MCF 10A (cell line): ENCODE results near the gene BBS1. TPM values are rescaled to one million over a fixed set of nuclear protein-coding genes. Genes with fewer than 3 reads are reported as not detected.
A peak's percentile ranks its signal among the peaks of the same experiment; 100 is the strongest.

Experiments
- BruUV-seq: library from RNA; stranded (reverse); fragments of 400-500 nt; replicated peaks from 2 replicates; lab custom pipeline; 2021; lab: Mats Ljungman, UMichigan
- CTCF ChIA-PET: fragments of 300-600 bp; sonication (Branson Sonifier 250); formaldehyde crosslinking; extraction: SDS; loops from one replicate; lab custom pipeline; 2021; ENCODE audit warnings: antibody characterized with exemption, inconsistent platforms; lab: Yijun Ruan, JAX
- POLR2A ChIA-PET: fragments of 300-600, 350-650 bp; sonication (Branson Sonifier 250); formaldehyde crosslinking; extraction: SDS; loops from one replicate; lab custom pipeline; 2020; ENCODE audit warnings: antibody characterized with exemption, inconsistent platforms; lab: Yijun Ruan, JAX
- DNase-seq: peaks from one replicate; pipeline ENCODE4 v3.0.0-alpha.2; 2018; ENCODE audit not compliant: unreplicated experiment
- H3K27ac Mint-ChIP-seq: one replicate; pipeline ENCODE4 v1.8.0; 2022; ENCODE audit warnings: mild to moderate bottlenecking, low read depth, mixed read lengths; ENCODE audit not compliant: unreplicated experiment
- H3K27me3 Mint-ChIP-seq: one replicate; pipeline ENCODE4 v1.8.0; 2022; ENCODE audit warnings: mixed read lengths; ENCODE audit not compliant: insufficient read depth, unreplicated experiment
- H3K36me3 Mint-ChIP-seq: one replicate; pipeline ENCODE4 v1.8.0; 2022; ENCODE audit warnings: mild to moderate bottlenecking, moderate library complexity, mixed read lengths; ENCODE audit not compliant: insufficient read depth, unreplicated experiment
- H3K4me1 Mint-ChIP-seq: one replicate; pipeline ENCODE4 v1.8.0; 2022; ENCODE audit warnings: mixed read lengths; ENCODE audit not compliant: insufficient read depth, unreplicated experiment
- H3K4me3 Mint-ChIP-seq: one replicate; pipeline ENCODE4 v1.8.0; 2022; ENCODE audit warnings: mild to moderate bottlenecking, moderate library complexity, mixed read lengths; ENCODE audit not compliant: unreplicated experiment
- H3K9me3 Mint-ChIP-seq: one replicate; pipeline ENCODE4 v1.8.0; 2022; ENCODE audit warnings: mixed read lengths; ENCODE audit not compliant: unreplicated experiment
- CTCF ChIP-seq: fragments of 200-600 bp; IDR thresholded peaks from one replicate; pipeline ENCODE4 v1.8.0; 2022; ENCODE audit warnings: antibody characterized with exemption, mild to moderate bottlenecking; ENCODE audit not compliant: unreplicated experiment
- intact Hi-C: fragments of 100-400 bp; cut with micrococcal nuclease; formaldehyde crosslinking; loops from 2 replicates; pipeline ENCODE4 v1.14.1; 2022
- total RNA-seq: library from RNA; stranded (reverse); gene quantifications from 2 replicates; pipeline ENCODE4 v1.2.3, GENCODE V29; 2022

The BBS1 gene
- total RNA-seq, 1 experiment from 2014 or later, result 31.7 TPM

DNA sequence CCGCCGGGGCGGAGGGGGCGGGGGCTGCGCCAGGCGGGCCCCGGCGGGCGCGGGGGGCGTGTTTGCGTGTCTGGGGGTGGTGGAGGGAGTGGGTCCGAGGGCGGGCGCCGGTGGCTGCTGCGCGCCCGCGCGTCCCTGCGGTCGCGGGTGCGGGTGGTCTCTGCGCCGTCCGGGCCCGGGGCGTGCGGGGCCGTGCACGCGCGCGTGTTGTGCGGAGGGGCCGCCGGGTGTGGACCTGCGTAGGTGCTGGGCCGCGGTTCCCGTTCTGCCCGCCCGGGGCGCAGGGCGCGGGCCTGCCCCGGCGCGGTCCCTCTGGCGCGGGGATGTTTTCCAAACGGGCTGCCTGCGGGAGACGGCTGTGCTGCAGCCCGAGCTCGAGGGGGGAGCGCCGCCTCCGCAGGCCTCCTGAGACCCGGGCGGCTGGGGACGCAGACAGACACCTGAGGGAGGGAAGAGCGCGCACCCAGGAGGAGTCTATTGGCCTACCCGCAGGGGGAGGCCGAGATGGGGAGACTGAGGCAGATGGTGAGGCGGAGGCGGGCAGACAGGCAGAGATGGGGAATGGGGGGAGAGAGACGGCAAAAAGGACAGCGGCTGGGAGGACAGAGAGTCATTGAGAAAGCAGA is 43.3 kb upstream of the BBS1 start:
- intact Hi-C loops, result no loop called here
- ChIA-PET POLR2A (interaction anchor here (0.7 to 5.3 kb wide), 9 partner anchors 9 to 149 kb away, joined by 3 to 65 read pairs (median 4); partner anchors contain the start of genes BBS1, DPP3, MRPL11 and RBM14), CTCF (interaction anchor here (1.0 to 1.5 kb wide), 2 partner anchors 28 to 37 kb away, joined by 3 to 6 read pairs; partner anchors contain the start of gene MRPL11)
- H3K9me3 Mint-ChIP-seq, result no peaks in the 10 kb centered on the region
- peak; percentile 25 for DNase-seq
- no TSS peak for BruUV-seq
- peaks cover 10% of the 10 kb centered on the region for H3K36me3 Mint-ChIP-seq
- H3K4me1 Mint-ChIP-seq, result no peaks in the 10 kb centered on the region
- H3K4me3 Mint-ChIP-seq, result peak overlapping the region; percentile 75
- peak; percentile 22 for TF ChIP-seq CTCF
- H3K27ac Mint-ChIP-seq, result peak overlapping the region; percentile 5
- no peaks in the 10 kb centered on the region for H3K27me3 Mint-ChIP-seq

GRCh38 chr11:66467756-66468155 is 42.7 kb upstream of the BBS1 start:
- DNase-seq, result no peak
- Mint-ChIP-seq H3K4me3 (peak overlapping the region; percentile 75), H3K27me3 (no peaks in the 10 kb centered on the region), H3K9me3 (no peaks in the 10 kb centered on the region), H3K27ac (peak overlapping the region; percentile 5), H3K36me3 (peaks cover 16% of the 10 kb centered on the region), H3K4me1 (no peaks in the 10 kb centered on the region)
- TF ChIP-seq CTCF, result no peak
- ChIA-PET POLR2A (interaction anchor here (1.0 to 5.3 kb wide), 4 partner anchors 8 to 43 kb away, joined by 3 to 65 read pairs (median 6); partner anchors contain the start of genes BBS1, DPP3 and MRPL11), CTCF (interaction anchor here (0.6 to 0.7 kb wide), 2 partner anchors 119 to 135 kb away, joined by 3 to 5 read pairs; no protein-coding TSS in a partner anchor)
- no TSS peak for BruUV-seq
- intact Hi-C loops, result no loop called here

DNA sequence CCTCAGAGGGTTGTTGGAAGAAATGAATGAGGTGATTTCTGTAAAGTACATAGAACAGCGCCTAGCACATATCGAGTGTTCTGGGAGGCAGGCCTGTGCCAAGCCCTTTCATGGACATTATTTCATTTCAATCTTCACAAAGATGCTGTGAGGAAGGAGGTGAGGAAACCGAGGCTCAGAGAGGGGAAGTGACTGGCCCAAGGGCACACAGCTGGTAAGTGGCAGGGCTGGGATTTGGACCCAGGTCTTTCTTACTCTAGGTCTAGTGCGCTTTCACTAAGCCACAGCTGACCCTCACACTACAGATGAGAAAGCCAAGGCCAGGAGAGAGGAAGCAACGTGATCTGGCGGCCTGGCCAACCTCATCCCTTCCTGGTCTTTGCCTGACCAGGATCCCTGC is 41.7 kb upstream of the BBS1 start:
- Mint-ChIP-seq H3K27me3 (no peaks in the 10 kb centered on the region), H3K4me3 (peak overlapping the region; percentile 62), H3K27ac (peak overlapping the region; percentile 77), H3K4me1 (no peaks in the 10 kb centered on the region), H3K9me3 (no peaks in the 10 kb centered on the region), H3K36me3 (peaks cover 18% of the 10 kb centered on the region)
- CTCF ChIA-PET, result interaction anchor here (0.6 to 1.4 kb wide), 6 partner anchors 10 to 239 kb away, joined by 3 to 9 read pairs (median 4); no protein-coding TSS in a partner anchor
- intact Hi-C loops, result no loop called here
- TF ChIP-seq CTCF, result no peak
- BruUV-seq, result no TSS peak
- POLR2A ChIA-PET, result interaction anchor here (1.3 to 5.3 kb wide), 2 partner anchors 11 to 30 kb away, joined by 4 to 65 read pairs; partner anchors contain the start of genes DPP3 and MRPL11
- DNase-seq, result no peak

DNA sequence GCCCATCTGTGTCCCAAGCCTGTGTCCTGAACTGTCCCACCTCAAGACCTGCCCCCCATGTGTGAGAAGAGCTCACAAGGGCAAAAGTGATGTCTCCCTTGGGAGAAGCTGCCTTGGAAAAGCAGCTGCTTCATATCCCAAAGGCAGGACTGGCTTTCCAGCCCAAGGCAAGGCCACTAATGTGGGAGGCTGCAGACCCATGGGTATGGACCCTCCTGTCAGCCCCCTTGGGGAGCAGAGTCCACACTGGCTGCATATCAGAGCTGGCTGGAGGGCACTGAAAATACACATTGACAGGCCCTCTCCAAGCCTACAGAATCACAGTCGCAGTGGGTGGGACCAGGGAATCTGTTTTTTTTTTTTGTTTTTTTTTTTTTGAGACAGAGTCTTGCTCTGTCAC is 41.0 kb upstream of the BBS1 start:
- POLR2A ChIA-PET, result interaction anchor here (1.3 to 5.3 kb wide), 2 partner anchors 10 to 31 kb away, joined by 4 to 65 read pairs; partner anchors contain the start of genes DPP3 and MRPL11
- intact Hi-C loops, result no loop called here
- peaks cover 18% of the 10 kb centered on the region for H3K36me3 Mint-ChIP-seq
- no peak for TF ChIP-seq CTCF
- no TSS peak for BruUV-seq
- peak overlapping the region; percentile 29 for H3K4me3 Mint-ChIP-seq
- CTCF ChIA-PET, result interaction anchor here (0.6 to 1.4 kb wide), 5 partner anchors 9 to 673 kb away, joined by 3 to 9 read pairs (median 5); no protein-coding TSS in a partner anchor
- H3K4me1 Mint-ChIP-seq, result no peaks in the 10 kb centered on the region
- no peak for DNase-seq
- H3K27ac Mint-ChIP-seq, result peak overlapping the region; percentile 77
- no peaks in the 10 kb centered on the region for H3K27me3 Mint-ChIP-seq
- H3K9me3 Mint-ChIP-seq, result no peaks in the 10 kb centered on the region
